ENCODE data around the gene ECT2.
"Not testable (repeated sequence)": the region's sequence is repeated elsewhere in the genome, so short reads cannot be mapped to it uniquely, and the experiment has no call there.

The ECT2 gene

DNA sequence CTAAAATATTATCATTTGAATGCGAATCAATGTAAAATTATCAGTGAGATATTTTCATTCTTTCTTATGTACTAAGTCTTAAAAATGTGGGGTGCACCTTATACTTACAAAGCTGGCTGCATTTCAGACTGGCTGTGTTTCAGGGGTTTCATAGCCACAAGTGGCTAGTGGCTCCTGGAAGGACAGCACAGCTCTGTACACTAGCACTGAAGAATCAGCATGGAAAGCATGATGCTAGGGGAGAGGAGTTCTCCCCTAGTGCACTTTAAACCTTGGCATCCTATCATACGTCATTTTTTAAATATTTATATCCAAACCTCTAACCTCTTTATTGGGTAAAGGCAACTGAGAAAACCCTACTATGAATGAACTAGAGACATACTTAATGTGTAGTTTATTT, 66.4 kb downstream of the ECT2 start:
- no peak overlapping the region for H3K9ac ChIP-seq (ENCODE audit: low read depth, low read length, poor library complexity)
- no peak overlapping the region for H4K8ac ChIP-seq (ENCODE audit: low read depth, low read length)
- no peak overlapping the region for H3K4me3 ChIP-seq (ENCODE audit: low read length in 2 of 2)
- H2BK15ac ChIP-seq (ENCODE audit: low read length): no peak overlapping the region
- no peaks in the 10 kb centered on the region for H3K27me3 ChIP-seq (ENCODE audit: control insufficient read depth in 3 of 3, insufficient read depth in 3 of 3, low read depth in 1 of 3, low read length in 3 of 3)
- no peak overlapping the region for H2AFZ ChIP-seq (ENCODE audit: low read length)
- H3K36me3 ChIP-seq (replicated peaks in 1 of 2; ENCODE audit: control insufficient read depth in 2 of 2, insufficient read depth in 2 of 2, low read length in 2 of 2): peaks cover 6 to 100% of the 10 kb centered on the region in 2 donors
- H3K79me1 ChIP-seq (ENCODE audit: low read depth, low read length): no peaks in the 10 kb centered on the region
- DNase-seq (ENCODE audit: low spot score): no peak
- H3K27ac ChIP-seq (replicated peaks; ENCODE audit: low read length): no peak overlapping the region
- no peaks in the 10 kb centered on the region for H3K4me1 ChIP-seq (ENCODE audit: control insufficient read depth in 2 of 2, insufficient read depth in 1 of 2, low read depth in 1 of 2, low read length in 2 of 2)
- H3K14ac ChIP-seq (ENCODE audit: low read length): no peak overlapping the region
- no peak overlapping the region for H2AK5ac ChIP-seq (ENCODE audit: low read depth, low read length)
- no peak overlapping the region for H2BK5ac ChIP-seq (ENCODE audit: low read length)
- no peak overlapping the region for H4K91ac ChIP-seq (ENCODE audit: low read depth, low read length, poor library complexity)
- H3K4ac ChIP-seq (ENCODE audit: low read length): no peak overlapping the region
- WGBS, 2 donors (ENCODE audit: extremely low coverage in 2 of 2, insufficient read length in 2 of 2, insufficient replicate concordance in 1 of 2): no CpG with 5 or more reads among the region's 2 CpGs
- no peak overlapping the region for H3K18ac ChIP-seq (ENCODE audit: low read length)
- H3K23ac ChIP-seq (ENCODE audit: low read depth, low read length, poor library complexity): no peak overlapping the region
- H3K4me2 ChIP-seq (ENCODE audit: insufficient read depth, low read length, poor library complexity, severe bottlenecking): no peak overlapping the region
- no peak overlapping the region for H2BK120ac ChIP-seq (ENCODE audit: low read depth, low read length)
- no peak overlapping the region for H2BK12ac ChIP-seq (ENCODE audit: low read length)
- peaks cover 0 to 25% of the 10 kb centered on the region in 2 donors for H3K9me3 ChIP-seq (replicated peaks in 1 of 2; ENCODE audit: control insufficient read depth in 2 of 2, insufficient read depth in 1 of 2, low read depth in 1 of 2, low read length in 2 of 2)

DNA sequence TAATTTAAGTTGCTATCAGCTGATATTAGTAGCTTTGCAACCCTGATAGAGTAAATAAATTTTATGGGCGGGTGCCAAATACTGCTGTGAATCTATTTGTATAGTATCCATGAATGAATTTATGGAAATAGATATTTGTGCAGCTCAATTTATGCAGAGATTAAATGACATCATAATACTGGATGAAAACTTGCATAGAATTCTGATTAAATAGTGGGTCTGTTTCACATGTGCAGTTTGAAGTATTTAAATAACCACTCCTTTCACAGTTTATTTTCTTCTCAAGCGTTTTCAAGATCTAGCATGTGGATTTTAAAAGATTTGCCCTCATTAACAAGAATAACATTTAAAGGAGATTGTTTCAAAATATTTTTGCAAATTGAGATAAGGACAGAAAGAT, 70.0 kb downstream of the ECT2 start:
- no peak overlapping the region for H2BK120ac ChIP-seq (ENCODE audit: low read depth, low read length)
- no peak overlapping the region for H3K23ac ChIP-seq (ENCODE audit: low read depth, low read length, poor library complexity)
- no peak overlapping the region for H3K27ac ChIP-seq (replicated peaks; ENCODE audit: low read length)
- no peaks in the 10 kb centered on the region for H3K79me1 ChIP-seq (ENCODE audit: low read depth, low read length)
- H4K8ac ChIP-seq (ENCODE audit: low read depth, low read length): no peak overlapping the region
- no peak overlapping the region for H2BK5ac ChIP-seq (ENCODE audit: low read length)
- H3K18ac ChIP-seq (ENCODE audit: low read length): no peak overlapping the region
- H3K36me3 ChIP-seq (replicated peaks in 1 of 2; ENCODE audit: control insufficient read depth in 2 of 2, insufficient read depth in 2 of 2, low read length in 2 of 2): peaks cover 3 to 78% of the 10 kb centered on the region in 2 donors
- no peak overlapping the region for H3K4me3 ChIP-seq (ENCODE audit: low read length in 2 of 2)
- no peak overlapping the region for H2AFZ ChIP-seq (ENCODE audit: low read length)
- no peak for DNase-seq (ENCODE audit: low spot score)
- H2BK15ac ChIP-seq (ENCODE audit: low read length): no peak overlapping the region
- no CpG with 5 or more reads among the region's 2 CpGs for WGBS, 2 donors (ENCODE audit: extremely low coverage in 2 of 2, insufficient read length in 2 of 2, insufficient replicate concordance in 1 of 2)
- H3K4ac ChIP-seq (ENCODE audit: low read length): no peak overlapping the region
- no peak overlapping the region for H3K4me2 ChIP-seq (ENCODE audit: insufficient read depth, low read length, poor library complexity, severe bottlenecking)
- no peaks in the 10 kb centered on the region for H3K4me1 ChIP-seq (ENCODE audit: control insufficient read depth in 2 of 2, insufficient read depth in 1 of 2, low read depth in 1 of 2, low read length in 2 of 2)
- no peaks in the 10 kb centered on the region for H3K27me3 ChIP-seq (ENCODE audit: control insufficient read depth in 3 of 3, insufficient read depth in 3 of 3, low read depth in 1 of 3, low read length in 3 of 3)
- H3K9ac ChIP-seq (ENCODE audit: low read depth, low read length, poor library complexity): no peak overlapping the region
- H2BK12ac ChIP-seq (ENCODE audit: low read length): no peak overlapping the region
- H4K91ac ChIP-seq (ENCODE audit: low read depth, low read length, poor library complexity): no peak overlapping the region
- no peak overlapping the region for H2AK5ac ChIP-seq (ENCODE audit: low read depth, low read length)
- H3K9me3 ChIP-seq (replicated peaks in 1 of 2; ENCODE audit: control insufficient read depth in 2 of 2, insufficient read depth in 1 of 2, low read depth in 1 of 2, low read length in 2 of 2): peaks cover 0 to 39% of the 10 kb centered on the region in 2 donors
- no peak overlapping the region for H3K14ac ChIP-seq (ENCODE audit: low read length)

- Histone ChIP-seq H2BK15ac (ENCODE audit: low read length) (no peak overlapping the region), H3K18ac (ENCODE audit: low read length) (no peak overlapping the region), H4K8ac (ENCODE audit: low read depth, low read length) (no peak overlapping the region), H3K14ac (ENCODE audit: low read length) (no peak overlapping the region), H3K9ac (ENCODE audit: low read depth, low read length, poor library complexity) (no peak overlapping the region), H3K4me1 (ENCODE audit: control insufficient read depth in 2 of 2, insufficient read depth in 1 of 2, low read depth in 1 of 2, low read length in 2 of 2) (no peaks in the 10 kb centered on the region), H2AFZ (ENCODE audit: low read length) (no peak overlapping the region), H3K27me3 (ENCODE audit: control insufficient read depth in 3 of 3, insufficient read depth in 3 of 3, low read depth in 1 of 3, low read length in 3 of 3) (no peaks in the 10 kb centered on the region), H2BK5ac (ENCODE audit: low read length) (no peak overlapping the region), H4K91ac (ENCODE audit: low read depth, low read length, poor library complexity) (no peak overlapping the region), H2BK12ac (ENCODE audit: low read length) (no peak overlapping the region), H3K9me3 (replicated peaks in 1 of 2; ENCODE audit: control insufficient read depth in 2 of 2, insufficient read depth in 1 of 2, low read depth in 1 of 2, low read length in 2 of 2) (peaks cover 2 to 49% of the 10 kb centered on the region in 2 donors), H3K23ac (ENCODE audit: low read depth, low read length, poor library complexity) (no peak overlapping the region), H3K4ac (ENCODE audit: low read length) (no peak overlapping the region), H2BK120ac (ENCODE audit: low read depth, low read length) (no peak overlapping the region), H3K27ac (replicated peaks; ENCODE audit: low read length) (no peak overlapping the region), H2AK5ac (ENCODE audit: low read depth, low read length) (no peak overlapping the region), H3K79me1 (ENCODE audit: low read depth, low read length) (no peaks in the 10 kb centered on the region), H3K4me2 (ENCODE audit: insufficient read depth, low read length, poor library complexity, severe bottlenecking) (no peak overlapping the region), H3K36me3 (replicated peaks in 1 of 2; ENCODE audit: control insufficient read depth in 2 of 2, insufficient read depth in 2 of 2, low read length in 2 of 2) (peaks cover 0 to 41% of the 10 kb centered on the region in 2 donors), H3K4me3 (ENCODE audit: low read length in 2 of 2) (no peak overlapping the region)
- WGBS, 2 donors (ENCODE audit: extremely low coverage in 2 of 2, insufficient read length in 2 of 2, insufficient replicate concordance in 1 of 2): no CpG with 5 or more reads among the region's 2 CpGs
- no peak for DNase-seq (ENCODE audit: low spot score)
These were observed 73.7 kb downstream of the ECT2 start for GRCh38 chr3:172824229-172824628.

GRCh38 chr3:172827231-172827630, 76.7 kb downstream of the ECT2 start:
- H2BK15ac ChIP-seq (ENCODE audit: low read length); H3K27me3 ChIP-seq (ENCODE audit: control insufficient read depth in 3 of 3, insufficient read depth in 3 of 3, low read depth in 1 of 3, low read length in 3 of 3); DNase-seq (ENCODE audit: low spot score); H2BK120ac ChIP-seq (ENCODE audit: low read depth, low read length); H3K4me3 ChIP-seq (ENCODE audit: low read length in 2 of 2); H3K4ac ChIP-seq (ENCODE audit: low read length); H3K27ac ChIP-seq (replicated peaks; ENCODE audit: low read length); H3K23ac ChIP-seq (ENCODE audit: low read depth, low read length, poor library complexity); H2AK5ac ChIP-seq (ENCODE audit: low read depth, low read length); H4K91ac ChIP-seq (ENCODE audit: low read depth, low read length, poor library complexity); H2AFZ ChIP-seq (ENCODE audit: low read length); H4K8ac ChIP-seq (ENCODE audit: low read depth, low read length); H3K9ac ChIP-seq (ENCODE audit: low read depth, low read length, poor library complexity); H3K14ac ChIP-seq (ENCODE audit: low read length); H2BK12ac ChIP-seq (ENCODE audit: low read length); H3K4me2 ChIP-seq (ENCODE audit: insufficient read depth, low read length, poor library complexity, severe bottlenecking); H3K4me1 ChIP-seq (ENCODE audit: control insufficient read depth in 2 of 2, insufficient read depth in 1 of 2, low read depth in 1 of 2, low read length in 2 of 2); H2BK5ac ChIP-seq (ENCODE audit: low read length); H3K79me1 ChIP-seq (ENCODE audit: low read depth, low read length); H3K18ac ChIP-seq (ENCODE audit: low read length): not testable (repeated sequence)
- no CpG with 5 or more reads among the region's 2 CpGs for WGBS, 2 donors (ENCODE audit: extremely low coverage in 2 of 2, insufficient read length in 2 of 2, insufficient replicate concordance in 1 of 2)
- peaks cover 0 to 11% of the 10 kb centered on the region in 2 donors for H3K36me3 ChIP-seq (replicated peaks in 1 of 2; ENCODE audit: control insufficient read depth in 2 of 2, insufficient read depth in 2 of 2, low read length in 2 of 2)
- H3K9me3 ChIP-seq (replicated peaks in 1 of 2; ENCODE audit: control insufficient read depth in 2 of 2, insufficient read depth in 1 of 2, low read depth in 1 of 2, low read length in 2 of 2): peaks cover 2 to 26% of the 10 kb centered on the region in 2 donors

All from neuronal stem cell (in vitro differentiated cells).